Neural progenitor cell (in vitro differentiated cells): ENCODE results near the gene CISTR.
A peak's percentile ranks its signal among the peaks of the same experiment; 100 is the strongest.

Source experiments
- EZH2 ChIP-seq: fragments of 200-600 bp; sonication (generic); IDR thresholded peaks from 2 replicates; pipeline ENCODE4 v1.6.1; 2017; ENCODE audit warnings: antibody characterized with exemption, mild to moderate bottlenecking, moderate library complexity
- EZH2phosphoT487 ChIP-seq: fragments of 200-600 bp; sonication (generic); IDR thresholded peaks from 2 replicates; pipeline ENCODE4 v1.6.1; 2017; ENCODE audit warnings: antibody characterized with exemption
- TF ChIP-seq, protein P1 (sequence below): fragments of 200-600 bp; sonication (generic); IDR thresholded peaks from 2 replicates; pipeline ENCODE4 v1.5.1; 2017; ENCODE audit warnings: antibody characterized with exemption, mild to moderate bottlenecking

DNA sequence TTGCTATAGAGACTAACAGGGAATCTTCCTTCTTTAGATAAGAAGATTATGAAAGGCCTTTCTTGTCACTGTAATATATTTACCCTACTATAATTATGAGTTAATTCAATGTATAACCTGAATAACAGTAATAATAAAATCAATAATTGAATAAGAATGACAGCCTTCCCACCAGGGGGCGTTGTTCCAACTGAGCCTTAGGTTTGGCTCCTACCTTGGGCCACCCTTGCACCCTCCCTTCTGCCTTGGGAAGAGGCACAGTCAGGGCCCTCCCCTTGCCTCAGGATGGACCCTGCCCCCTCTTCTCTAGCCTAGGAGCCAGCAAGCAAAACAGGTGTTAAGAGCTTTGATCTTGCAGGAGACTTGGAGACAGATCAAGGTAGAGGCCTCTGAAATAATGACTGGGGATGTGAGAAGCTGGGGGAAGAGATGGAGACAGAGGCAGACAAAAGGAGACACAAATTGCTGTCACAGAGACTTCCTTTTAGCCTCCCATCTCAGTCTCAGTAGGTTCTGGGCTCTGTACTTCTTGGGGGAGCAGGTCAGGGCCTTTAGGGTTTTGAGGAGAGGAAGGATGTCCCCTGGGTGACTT is 40.1 kb upstream of the CISTR start:
- TF ChIP-seq, protein P1, sequence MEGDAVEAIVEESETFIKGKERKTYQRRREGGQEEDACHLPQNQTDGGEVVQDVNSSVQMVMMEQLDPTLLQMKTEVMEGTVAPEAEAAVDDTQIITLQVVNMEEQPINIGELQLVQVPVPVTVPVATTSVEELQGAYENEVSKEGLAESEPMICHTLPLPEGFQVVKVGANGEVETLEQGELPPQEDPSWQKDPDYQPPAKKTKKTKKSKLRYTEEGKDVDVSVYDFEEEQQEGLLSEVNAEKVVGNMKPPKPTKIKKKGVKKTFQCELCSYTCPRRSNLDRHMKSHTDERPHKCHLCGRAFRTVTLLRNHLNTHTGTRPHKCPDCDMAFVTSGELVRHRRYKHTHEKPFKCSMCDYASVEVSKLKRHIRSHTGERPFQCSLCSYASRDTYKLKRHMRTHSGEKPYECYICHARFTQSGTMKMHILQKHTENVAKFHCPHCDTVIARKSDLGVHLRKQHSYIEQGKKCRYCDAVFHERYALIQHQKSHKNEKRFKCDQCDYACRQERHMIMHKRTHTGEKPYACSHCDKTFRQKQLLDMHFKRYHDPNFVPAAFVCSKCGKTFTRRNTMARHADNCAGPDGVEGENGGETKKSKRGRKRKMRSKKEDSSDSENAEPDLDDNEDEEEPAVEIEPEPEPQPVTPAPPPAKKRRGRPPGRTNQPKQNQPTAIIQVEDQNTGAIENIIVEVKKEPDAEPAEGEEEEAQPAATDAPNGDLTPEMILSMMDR, result peak; percentile 68
- no peak for TF ChIP-seq EZH2phosphoT487
- no peak for TF ChIP-seq EZH2
